Umbilical cord (tissue), 2 donors: ENCODE results near the gene TGFBR2. TPM values are rescaled to one million over a fixed set of nuclear protein-coding genes. Genes with fewer than 3 reads are reported as not detected.
"Not testable (repeated sequence)": the region's sequence is repeated elsewhere in the genome, so short reads cannot be mapped to it uniquely, and the experiment has no call there.

Experiments
- DNase-seq: peaks from one replicate; pipeline ENCODE4 v3.0.0-alpha.2; 2015; ENCODE audit warnings: low spot score
- total RNA-seq: library from RNA; depleted of rRNA; stranded (reverse); fragments of >200 nt; gene quantifications from one replicate; pipeline ENCODE4 v1.2.3, GENCODE V29; 2014; ENCODE audit warnings: low replicate concordance; ENCODE audit not compliant: insufficient read depth

TGFBR2 gene
- total RNA-seq, 1 donor from 2014 or later: 54.2 TPM

- DNase-seq: no peak
Measured at GRCh38 chr3:30655187-30655812, 48.9 kb downstream of the TGFBR2 start.

DNA sequence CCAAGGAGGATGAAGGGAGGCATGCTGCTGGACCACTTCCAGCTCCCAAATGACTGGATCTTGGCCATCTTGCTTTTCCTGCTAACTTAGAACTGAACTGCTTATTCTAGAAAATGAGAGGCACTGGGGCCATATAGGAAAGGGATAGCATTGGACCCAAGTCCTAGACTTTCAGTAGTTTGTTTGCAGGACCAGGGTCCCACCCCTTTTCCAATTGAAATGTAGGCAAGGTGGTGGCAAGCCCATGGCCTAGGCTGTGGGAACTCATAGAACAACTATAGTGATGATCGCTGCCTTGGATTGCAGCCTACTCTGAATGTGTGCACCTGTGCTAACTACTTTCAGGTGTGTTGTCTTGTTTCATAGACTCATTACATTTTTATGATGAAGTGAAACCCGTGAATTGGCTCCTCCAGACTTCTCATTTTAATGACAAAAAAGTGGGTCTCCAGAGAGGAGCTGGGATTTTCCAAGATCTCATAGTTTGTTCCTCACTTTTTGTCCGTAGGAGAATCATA, 50.3 kb downstream of the TGFBR2 start:
- no peak for DNase-seq

GRCh38 chr3:30657914-30658313, 51.5 kb downstream of the TGFBR2 start:
- DNase-seq: no peak

DNA sequence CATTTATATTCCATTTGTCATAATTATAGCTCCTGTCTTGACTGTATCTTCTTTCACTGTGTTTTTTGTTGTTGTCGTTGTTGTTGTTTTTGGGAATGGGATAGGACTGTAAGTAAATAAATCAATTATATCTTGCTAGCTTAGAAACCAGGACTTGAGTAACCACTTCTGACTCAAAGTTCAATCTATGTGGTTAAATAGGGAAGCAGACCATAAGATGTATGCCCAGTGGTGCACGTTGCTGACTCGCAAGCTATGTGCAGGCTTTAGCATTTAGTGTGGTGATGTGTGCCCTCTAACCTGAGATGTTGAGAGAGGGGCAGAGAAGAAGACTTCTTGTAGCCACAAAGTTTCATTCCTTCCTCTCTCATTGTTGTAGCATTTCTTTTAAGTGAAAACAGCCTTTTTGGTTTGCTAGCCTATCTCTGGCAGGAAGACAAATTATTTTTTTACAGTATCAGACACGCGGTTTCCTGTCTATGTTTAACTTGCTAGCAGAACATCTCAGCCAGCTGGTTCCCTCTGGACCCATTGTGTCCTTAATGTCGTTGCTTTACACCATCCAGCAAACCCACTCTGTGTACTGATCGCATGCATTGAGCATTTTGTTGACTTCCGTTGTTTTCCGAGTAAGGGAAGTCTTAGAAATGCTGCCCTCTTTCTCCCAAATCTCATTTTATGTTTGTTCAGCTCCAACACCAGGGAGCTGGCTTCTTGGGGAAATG, 52.1 kb downstream of the TGFBR2 start:
- DNase-seq: peak; percentile 49

GRCh38 chr3:30659270-30660130, 53.1 kb downstream of the TGFBR2 start:
- DNase-seq: no peak

- no peak for DNase-seq
Measured at GRCh38 chr3:30660136-30660535, 53.7 kb downstream of the TGFBR2 start.

GRCh38 chr3:30660656-30661055, 54.3 kb downstream of the TGFBR2 start:
- no peak for DNase-seq

DNA sequence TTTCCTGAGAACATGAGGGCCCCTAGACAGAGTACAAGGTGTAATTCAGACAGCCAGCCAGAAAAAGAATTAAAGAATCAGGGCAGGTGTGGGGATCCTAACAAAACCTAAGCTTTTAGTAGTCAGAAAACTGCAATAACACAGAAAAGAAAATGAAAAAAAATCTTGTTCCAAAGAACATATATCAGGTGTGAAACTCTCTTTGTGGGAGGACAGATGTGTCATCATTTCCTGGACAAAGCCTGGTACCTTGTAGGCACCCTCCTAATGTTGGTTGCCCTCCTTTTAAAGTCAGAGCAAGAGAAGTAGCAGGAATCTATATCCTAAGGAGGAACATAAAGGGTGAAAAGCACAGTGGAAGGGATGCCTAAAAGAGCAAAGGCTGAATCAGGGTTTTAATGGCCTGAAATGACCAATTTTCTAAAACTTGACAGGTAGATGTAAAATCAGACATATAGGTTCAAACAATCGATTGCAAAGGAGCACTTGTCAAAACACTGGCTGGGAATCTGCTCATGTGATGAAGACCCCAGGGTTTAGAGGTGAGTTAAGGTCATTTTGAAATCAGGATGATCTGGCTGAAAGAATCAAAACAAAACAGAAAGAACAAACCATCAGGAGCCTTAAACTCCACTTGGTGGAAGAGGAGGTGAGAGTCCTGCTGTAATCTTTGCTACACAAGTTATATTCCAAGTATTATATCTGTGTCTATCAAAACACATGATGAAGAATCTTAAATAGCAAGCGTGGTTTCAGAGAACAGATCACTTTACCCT, 54.9 kb downstream of the TGFBR2 start:
- DNase-seq: no peak

- no peak for DNase-seq
Measured at GRCh38 chr3:30662836-30663235, 56.4 kb downstream of the TGFBR2 start.

- DNase-seq: no peak
Measured at GRCh38 chr3:30663533-30664241, 57.3 kb downstream of the TGFBR2 start.

GRCh38 chr3:30664459-30664858, 58.1 kb downstream of the TGFBR2 start:
- no peak for DNase-seq

DNA sequence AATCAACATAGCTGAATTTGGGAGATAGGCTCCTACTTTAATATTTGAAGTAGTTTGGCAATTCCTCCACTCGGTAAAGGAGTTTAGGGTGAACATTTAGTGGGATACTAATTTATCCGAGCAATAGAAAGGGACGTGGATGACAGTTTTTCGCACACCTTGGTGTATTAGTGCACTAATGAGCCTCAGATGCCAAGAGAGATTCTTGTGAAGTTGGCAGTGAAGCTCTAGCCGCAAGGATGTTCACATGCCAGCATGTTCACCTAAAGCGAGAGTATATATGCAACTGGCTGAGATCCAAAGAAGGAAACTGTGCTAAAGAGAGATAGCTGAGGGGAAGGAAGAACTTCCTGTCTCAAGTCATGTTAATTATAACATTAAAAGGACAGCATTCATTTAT, 58.5 kb downstream of the TGFBR2 start:
- DNase-seq: no peak

- no peak for DNase-seq
Measured at GRCh38 chr3:30665539-30665938, 59.1 kb downstream of the TGFBR2 start.

DNA sequence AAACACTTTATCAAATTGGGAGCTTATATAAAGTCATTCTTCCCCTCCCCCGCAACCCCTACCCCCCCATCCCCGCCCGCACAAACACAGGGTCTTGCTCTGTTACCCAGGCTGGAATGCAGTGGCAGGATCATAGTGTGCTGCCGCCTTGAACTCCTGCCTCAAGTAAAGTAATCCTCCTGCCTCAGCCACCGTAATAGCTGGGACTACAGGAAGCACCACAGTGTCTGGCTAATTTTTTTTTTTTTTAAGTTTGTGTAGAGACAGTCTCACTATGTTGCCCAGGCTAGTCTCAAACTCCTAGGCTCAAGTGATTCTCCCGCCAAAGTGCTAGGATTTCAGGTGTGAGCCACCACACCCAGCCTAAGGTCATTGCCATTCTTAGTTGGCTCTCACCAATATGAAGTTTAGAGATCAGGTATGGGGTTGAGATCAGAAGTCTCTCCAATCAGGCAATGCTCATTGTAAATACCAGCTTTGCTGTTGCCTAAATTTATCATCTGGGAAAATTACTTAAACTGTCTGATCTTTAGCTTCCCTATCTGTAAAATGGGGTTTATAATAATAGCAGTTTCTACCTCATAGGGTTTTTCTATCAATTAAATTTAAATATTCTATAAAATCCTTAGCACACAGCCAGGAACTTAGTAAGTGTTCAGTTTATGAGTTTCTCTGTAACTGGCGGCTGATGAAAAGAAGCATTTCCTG, 60.3 kb downstream of the TGFBR2 start:
- no peak for DNase-seq

GRCh38 chr3:30667280-30667651, 60.9 kb downstream of the TGFBR2 start:
- DNase-seq: no peak

DNA sequence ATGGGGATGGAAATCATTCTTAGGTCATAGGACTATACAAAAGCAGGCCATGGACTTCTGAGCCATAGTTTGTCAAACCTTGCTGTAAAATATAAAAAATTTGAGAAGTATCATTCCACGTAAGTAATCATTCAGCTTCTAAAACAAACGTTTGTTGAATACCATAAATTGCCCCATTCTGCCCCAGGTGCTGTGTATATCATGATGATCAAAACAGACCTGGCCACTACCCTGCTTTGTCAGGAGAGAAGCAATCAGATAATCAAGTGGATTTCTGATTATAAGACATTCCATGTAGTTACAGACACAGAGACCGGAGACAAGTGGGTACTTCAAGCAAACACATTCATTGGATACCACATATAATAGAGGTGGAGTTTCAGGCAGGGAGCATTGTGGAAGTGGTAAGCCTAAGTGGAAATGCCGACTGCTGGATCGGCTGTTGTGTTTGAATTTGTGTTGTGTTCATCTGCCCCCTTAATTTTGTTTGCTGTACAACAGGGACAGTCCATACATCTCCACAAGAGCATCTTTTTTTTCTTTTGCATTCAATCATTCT, 61.7 kb downstream of the TGFBR2 start:
- no peak for DNase-seq

GRCh38 chr3:30669360-30669934, 63.0 kb downstream of the TGFBR2 start:
- not testable (repeated sequence) for DNase-seq

GRCh38 chr3:30670292-30670691, 63.9 kb downstream of the TGFBR2 start:
- no peak for DNase-seq

DNA sequence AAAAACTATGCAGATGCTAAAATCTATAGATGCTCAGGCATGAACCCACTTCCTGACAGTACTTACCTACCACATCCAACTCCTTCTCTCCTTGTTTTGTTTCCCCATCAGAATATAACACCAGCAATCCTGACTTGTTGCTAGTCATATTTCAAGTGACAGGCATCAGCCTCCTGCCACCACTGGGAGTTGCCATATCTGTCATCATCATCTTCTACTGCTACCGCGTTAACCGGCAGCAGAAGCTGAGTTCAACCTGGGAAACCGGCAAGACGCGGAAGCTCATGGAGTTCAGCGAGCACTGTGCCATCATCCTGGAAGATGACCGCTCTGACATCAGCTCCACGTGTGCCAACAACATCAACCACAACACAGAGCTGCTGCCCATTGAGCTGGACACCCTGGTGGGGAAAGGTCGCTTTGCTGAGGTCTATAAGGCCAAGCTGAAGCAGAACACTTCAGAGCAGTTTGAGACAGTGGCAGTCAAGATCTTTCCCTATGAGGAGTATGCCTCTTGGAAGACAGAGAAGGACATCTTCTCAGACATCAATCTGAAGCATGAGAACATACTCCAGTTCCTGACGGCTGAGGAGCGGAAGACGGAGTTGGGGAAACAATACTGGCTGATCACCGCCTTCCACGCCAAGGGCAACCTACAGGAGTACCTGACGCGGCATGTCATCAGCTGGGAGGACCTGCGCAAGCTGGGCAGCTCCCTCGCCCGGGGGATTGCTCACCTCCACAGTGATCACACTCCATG, 65.3 kb downstream of the TGFBR2 start:
- DNase-seq: no peak
